NCI-H2171 (cell line): ENCODE data around the gene PRMT5.
"Not testable (repeated sequence)": the region's sequence is repeated elsewhere in the genome, so short reads cannot be mapped to it uniquely, and the experiment has no call there.

Experiments used
- DNase-seq: peaks from one replicate; lab custom pipeline; 2025; lab: John Stamatoyannopoulos, UW

PRMT5 gene

GRCh38 chr14:22932146-22932545 lies 3.0 kb upstream of the PRMT5 start:
- no peak for DNase-seq

DNA sequence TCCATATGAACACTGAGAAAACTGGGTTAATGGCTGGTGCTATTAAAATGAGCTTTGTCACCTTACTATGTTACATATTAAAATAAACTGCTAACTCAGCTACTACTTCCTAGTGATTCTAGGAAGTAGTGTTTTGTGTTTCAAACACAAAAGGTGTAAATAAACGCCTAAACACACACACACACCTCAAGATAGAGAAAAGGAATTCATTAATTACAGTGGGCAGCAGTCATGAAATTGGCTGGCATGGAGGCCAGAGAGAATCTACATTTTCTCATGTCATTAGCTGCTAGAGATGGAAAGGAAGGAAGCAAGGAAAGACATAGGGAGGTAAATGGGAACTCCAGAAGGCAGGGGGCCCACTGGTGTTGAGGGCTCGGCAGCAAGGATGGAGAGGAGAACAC lies 787 bp upstream of the PRMT5 start:
- peak; percentile 76 for DNase-seq

DNA sequence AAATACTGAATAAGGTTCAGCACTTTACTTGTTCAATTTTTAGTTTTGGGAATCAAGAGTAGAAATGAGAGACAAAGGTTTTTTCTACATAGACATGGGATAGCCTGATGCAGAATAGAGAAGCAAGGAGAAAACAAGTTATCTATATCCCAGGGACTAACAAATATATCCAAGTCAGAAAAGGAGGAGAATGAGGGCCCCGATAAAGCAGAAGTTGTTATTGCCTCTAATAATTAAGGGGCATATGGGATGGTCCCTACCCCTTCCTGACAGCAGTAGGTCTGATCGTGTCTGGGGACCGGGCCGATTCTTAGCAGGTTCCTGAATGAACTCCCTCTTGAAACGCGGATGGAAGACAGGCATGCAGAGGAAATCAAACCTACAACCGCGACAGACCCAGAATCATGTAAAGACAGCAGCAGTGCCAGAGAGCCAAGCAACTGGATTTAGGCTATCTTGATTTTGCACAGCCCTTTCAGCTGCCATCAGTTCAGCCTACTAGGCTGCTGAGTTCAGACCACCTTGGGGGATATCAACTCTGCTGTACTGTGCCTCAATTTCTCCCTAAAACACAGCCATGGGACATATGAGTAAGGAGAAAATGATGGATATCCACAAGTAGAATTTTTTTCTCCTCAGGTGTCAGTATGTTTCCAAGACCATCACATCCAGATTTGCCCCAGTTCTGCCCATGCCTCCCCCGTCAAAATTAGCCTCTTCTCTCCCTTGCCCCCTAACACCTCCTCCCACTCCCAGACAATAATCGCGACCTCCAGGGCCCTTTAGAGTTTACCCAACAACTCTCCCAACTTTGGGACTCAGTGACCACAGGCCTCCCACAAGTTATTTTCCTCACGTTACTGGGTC lies 706 bp downstream of the PRMT5 start:
- DNase-seq, result no peak

DNA sequence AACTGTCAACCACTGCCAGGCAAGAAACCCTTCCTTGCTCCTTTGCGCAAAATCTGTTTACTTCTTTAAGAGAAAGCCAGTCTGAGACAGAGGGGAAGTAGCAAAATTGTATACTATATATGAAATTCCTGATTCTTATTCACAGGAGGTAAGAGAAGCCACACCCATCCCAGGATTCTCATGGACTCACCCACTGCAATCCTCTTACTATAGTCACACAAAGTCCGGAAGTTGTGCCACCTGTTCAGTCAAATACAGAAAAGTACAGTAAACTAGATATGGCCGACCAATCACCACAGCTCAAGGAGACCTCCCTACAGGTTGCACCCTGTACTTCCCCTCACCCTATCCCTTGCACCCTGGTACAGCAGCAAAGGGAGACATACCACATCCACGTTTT lies 2.9 kb downstream of the PRMT5 start:
- DNase-seq, result no peak

GRCh38 chr14:22925513-22925912 lies 3.7 kb downstream of the PRMT5 start:
- DNase-seq, result no peak

DNA sequence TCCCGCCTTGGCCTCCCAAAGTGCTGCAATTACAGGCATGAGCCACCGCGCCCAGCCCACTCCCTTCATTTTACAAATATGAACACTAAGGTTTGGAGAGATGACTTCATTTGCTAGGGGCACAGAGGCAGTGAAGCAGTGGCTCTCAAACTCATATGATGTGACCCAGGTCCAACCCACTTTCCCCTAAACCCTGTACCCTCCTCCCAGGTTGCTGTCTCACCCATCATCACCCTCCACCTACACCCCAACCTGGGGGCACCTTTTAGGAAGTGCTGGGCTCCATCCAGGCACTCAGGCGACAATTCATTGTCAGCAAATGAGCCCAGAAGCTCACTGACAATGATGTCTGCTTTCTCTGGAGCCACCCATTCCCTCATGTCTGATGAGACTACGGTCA lies 5.4 kb downstream of the PRMT5 start:
- no peak for DNase-seq

DNA sequence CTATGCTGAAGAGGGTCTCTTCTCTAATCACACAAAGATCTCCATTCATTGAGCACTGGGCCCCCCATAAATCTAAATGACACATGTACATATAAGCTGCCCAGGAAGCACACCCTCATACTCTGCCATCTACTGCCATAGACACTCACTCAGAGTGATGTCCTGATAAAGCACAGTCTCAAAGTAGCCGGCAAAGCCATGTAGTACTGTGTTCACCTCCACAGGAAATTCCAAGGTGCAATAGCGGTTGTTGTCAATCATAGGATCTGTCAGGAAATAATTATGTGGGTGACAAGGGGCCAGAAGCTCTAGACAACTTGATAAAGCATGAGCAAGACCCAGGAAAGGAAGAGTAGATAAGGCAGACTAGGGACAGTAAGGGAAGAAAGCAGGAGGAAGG lies 6.9 kb downstream of the PRMT5 start:
- DNase-seq, result no peak

DNA sequence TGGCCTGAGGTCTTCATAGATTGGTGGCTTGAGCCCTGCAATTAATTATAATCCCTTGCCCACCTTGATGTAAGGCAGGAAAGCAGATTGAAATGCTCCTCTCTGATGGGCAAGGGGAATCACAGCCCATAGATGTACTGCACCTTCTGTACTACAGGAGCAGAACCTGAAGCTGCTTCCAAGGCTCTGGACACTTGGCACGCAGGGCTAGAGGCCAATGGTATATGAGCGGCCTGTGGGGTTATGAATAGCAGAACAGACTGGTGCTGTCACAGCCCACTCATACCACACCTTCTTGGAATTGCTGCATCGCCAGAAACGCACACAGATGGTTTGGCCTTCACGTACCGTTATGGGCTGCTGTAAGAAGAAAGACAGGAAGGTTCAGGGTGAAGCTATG lies 8.5 kb downstream of the PRMT5 start:
- DNase-seq, result no peak

GRCh38 chr14:22919601-22919921 lies 9.6 kb downstream of the PRMT5 start:
- DNase-seq, result no peak

GRCh38 chr14:22918804-22919600 lies 10.2 kb downstream of the PRMT5 start, which contains the start of gene RBM23:
Gene RBM23, minus strand, starts transcription at chr14:22919149.
- peak; percentile 100 for DNase-seq

DNA sequence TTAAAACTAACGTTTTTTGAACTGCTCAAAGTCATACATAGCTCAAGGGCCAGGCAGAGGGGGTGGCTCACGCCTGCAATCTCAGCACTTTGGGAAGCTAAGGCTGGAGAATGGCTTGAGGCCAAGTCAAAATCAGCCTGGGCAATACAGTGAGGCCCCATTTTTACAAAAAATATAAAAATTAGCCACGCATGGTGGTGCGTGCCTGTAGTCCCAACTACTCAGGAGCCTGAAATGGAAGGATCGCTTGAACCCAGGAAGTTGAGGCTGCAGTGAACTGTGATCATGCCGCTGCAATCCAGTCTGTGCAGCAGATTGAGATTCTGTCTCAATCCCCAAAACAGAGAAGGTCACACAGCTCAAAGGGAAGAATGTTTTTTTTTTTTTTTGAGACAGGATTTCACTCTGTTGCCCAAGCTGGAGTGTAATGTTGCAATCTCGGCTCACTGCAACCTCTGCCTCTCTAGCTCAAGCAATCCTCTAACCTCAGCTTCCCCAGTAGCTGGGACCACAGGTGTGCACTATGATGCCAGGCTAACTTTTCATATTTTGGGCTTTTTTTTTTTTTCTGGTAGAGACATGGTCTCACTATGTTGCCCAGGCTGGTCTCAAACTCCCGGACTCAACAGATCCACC lies 13.2 kb downstream of the PRMT5 start:
- no peak for DNase-seq

- DNase-seq, result not testable (repeated sequence)
These were observed 14.3 kb downstream of the PRMT5 start for GRCh38 chr14:22914836-22915235.

- DNase-seq, result no peak
These were observed 18.3 kb downstream of the PRMT5 start for GRCh38 chr14:22910916-22911315.

GRCh38 chr14:22908601-22909000 lies 20.6 kb downstream of the PRMT5 start:
- DNase-seq, result no peak

DNA sequence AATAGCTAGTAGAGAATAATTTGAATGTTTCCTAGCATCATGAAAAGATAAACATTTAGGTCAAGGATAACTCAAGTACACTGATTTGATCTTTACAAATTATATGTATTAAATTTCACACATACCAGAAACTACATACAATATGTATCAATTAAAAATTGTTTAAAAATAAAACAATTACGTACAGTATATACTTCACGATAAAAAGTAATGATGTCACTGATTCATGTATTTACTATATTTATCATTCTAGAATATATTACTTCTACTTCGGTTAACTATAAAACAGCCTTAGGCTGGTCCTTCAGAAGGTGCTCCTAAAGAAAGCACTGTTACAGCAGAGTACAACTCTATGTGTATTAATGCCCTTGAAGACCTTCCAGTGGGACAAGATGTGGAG lies 21.7 kb downstream of the PRMT5 start:
- DNase-seq, result no peak

DNA sequence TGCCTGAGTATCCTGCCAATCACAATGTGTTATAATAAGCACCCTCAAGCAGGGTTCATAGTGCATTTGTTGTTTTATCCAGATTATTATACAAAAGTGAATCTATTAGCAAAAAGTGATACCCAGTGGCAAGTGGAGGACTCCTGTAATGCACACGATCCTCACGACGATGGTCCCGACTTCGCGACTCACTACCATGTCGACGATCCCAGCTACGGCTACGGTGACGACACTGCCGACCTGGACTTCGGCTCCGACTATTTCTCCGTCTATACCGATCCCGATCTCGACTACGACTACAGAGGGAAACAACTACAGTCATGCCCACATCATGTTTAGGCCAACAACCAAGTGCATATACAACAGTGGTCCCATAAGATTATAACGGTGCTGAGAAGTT lies 23.1 kb downstream of the PRMT5 start:
- DNase-seq, result no peak

DNA sequence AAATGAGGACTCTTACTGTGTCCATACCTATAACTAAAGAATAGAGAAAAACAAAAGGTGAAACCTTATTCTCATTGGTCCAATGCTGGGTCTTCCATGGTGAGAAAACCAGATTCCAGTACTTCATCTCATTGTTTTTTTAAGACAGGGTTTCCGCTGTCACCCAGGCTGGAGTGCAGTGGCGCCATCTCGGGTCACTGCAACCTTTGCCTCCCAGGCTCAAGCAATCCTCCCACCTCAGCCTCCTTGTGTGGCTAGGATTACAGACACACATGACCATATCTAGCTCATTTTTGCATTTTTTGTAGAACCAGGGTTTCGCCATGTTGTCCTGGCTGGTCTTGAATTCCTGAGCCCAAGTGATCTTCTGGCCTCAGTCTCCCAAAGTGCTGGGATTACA lies 23.5 kb downstream of the PRMT5 start:
- no peak for DNase-seq

GRCh38 chr14:22903742-22904087 lies 25.5 kb downstream of the PRMT5 start:
- no peak for DNase-seq

GRCh38 chr14:22901799-22902198 lies 27.4 kb downstream of the PRMT5 start:
- no peak for DNase-seq

DNA sequence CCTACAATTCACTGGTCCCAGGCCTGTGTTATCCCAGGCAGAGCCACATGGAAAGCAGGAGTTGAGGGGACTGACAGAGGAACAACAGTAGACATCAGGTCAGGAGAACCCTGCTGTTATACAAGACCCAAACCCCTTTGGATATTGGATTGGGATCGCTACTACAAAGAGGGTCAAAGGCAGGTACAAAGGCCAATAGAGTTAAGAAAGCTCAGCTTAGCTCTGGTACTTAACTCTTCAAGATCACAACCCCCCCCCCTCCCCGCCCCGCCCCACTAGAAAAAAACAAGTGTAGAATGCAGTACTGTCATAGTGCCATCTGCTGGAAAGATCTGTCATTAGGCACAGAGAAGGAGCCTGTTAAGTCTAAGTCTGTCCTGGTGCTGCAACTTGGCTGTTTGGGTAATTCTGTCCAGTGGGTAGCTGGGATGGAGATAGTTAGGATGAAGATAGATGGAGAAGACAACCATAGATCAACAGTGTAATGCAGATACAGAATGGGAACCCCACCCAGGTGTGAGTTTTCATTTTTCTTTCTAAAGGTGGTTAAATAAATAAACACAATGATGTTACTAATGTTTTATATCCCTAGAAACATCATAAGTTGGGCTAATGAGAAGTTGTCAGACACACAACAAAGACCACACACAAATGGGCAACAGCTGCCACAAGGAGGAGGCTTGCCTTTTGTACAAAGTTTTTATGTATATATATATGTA lies 28.9 kb downstream of the PRMT5 start:
- peak; percentile 83 for DNase-seq

- DNase-seq, result no peak
These were observed 30.7 kb downstream of the PRMT5 start for GRCh38 chr14:22898302-22899090.

DNA sequence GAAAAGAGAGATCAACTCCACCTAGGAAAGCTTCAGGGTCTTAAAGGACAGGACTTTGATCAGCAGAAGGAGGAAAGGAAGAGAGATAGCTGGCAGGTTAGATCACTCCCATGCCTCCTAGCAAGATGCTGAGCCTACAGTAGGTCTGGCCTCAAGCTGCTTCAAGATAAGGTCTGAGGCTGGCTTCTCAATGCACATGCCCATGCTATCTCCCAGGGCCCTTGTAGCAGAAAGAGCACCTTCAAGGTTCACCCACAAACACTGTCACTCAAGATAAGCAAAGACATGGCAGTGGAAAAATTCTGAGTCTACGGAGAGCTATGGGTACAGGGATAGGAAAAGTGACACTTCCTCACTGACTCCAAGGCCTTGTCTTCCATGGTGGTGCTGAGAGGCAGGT lies 31.8 kb downstream of the PRMT5 start:
- DNase-seq, result no peak
